BE2C (cell line): ENCODE data around the gene ANKRD28.
"Not testable (repeated sequence)": the region's sequence is repeated elsewhere in the genome, so short reads cannot be mapped to it uniquely, and the experiment has no call there.

Experiments
- DNase-seq: peaks from one replicate; pipeline ENCODE4 v3.0.0-alpha.2; 2020
- H3K27me3 ChIP-seq: fragments of 250-450 bp; sonication (Bioruptor Pico); 2 replicates; pipeline ENCODE4 v1.5.1; 2020; ENCODE audit warnings: mild to moderate bottlenecking
- H3K36me3 ChIP-seq: fragments of 250-450 bp; sonication (Bioruptor Pico); 2 replicates; pipeline ENCODE4 v1.5.1; 2020; ENCODE audit warnings: mild to moderate bottlenecking
- H3K4me1 ChIP-seq: fragments of 250-450 bp; sonication (Bioruptor Pico); 2 replicates; pipeline ENCODE4 v1.5.1; 2020
- H3K4me3 ChIP-seq: 2 replicates; pipeline ENCODE4 v1.5.1; 2011; ENCODE audit warnings: low read depth, low read length
- H3K9me3 ChIP-seq: fragments of 250-450 bp; sonication (Bioruptor Pico); 2 replicates; pipeline ENCODE4 v1.5.1; 2020
- CTCF ChIP-seq: IDR thresholded peaks from 2 replicates; pipeline ENCODE4 v1.5.1; 2012; ENCODE audit warnings: mild to moderate bottlenecking, low read depth, low read length

ANKRD28 gene

GRCh38 chr3:15750143-15750542, 47.6 kb downstream of the ANKRD28 start:
- no peaks in the 10 kb centered on the region for H3K27me3 ChIP-seq
- H3K36me3 ChIP-seq: no peaks in the 10 kb centered on the region
- H3K4me3 ChIP-seq: no peak overlapping the region
- DNase-seq: no peak
- H3K9me3 ChIP-seq: no peaks in the 10 kb centered on the region
- no peak for TF ChIP-seq CTCF
- H3K4me1 ChIP-seq: no peaks in the 10 kb centered on the region

- H3K36me3 ChIP-seq, H3K27me3 ChIP-seq, DNase-seq, H3K4me3 ChIP-seq, H3K4me1 ChIP-seq, H3K9me3 ChIP-seq: not testable (repeated sequence)
These were observed 51.9 kb downstream of the ANKRD28 start for GRCh38 chr3:15745896-15746295.

- Histone ChIP-seq H3K4me3 (no peak overlapping the region), H3K36me3 (no peaks in the 10 kb centered on the region), H3K9me3 (no peaks in the 10 kb centered on the region), H3K27me3 (no peaks in the 10 kb centered on the region), H3K4me1 (no peaks in the 10 kb centered on the region)
- no peak for DNase-seq
- no peak for TF ChIP-seq CTCF
These were observed 53.6 kb downstream of the ANKRD28 start for GRCh38 chr3:15744176-15744575.

GRCh38 chr3:15743587-15744009, 54.2 kb downstream of the ANKRD28 start:
- no peaks in the 10 kb centered on the region for H3K27me3 ChIP-seq
- no peaks in the 10 kb centered on the region for H3K9me3 ChIP-seq
- H3K4me1 ChIP-seq: no peaks in the 10 kb centered on the region
- no peak for DNase-seq
- no peak for TF ChIP-seq CTCF
- no peaks in the 10 kb centered on the region for H3K36me3 ChIP-seq
- no peak overlapping the region for H3K4me3 ChIP-seq

GRCh38 chr3:15742236-15742635, 55.5 kb downstream of the ANKRD28 start:
- not testable (repeated sequence) for H3K4me3 ChIP-seq, H3K9me3 ChIP-seq, H3K27me3 ChIP-seq, DNase-seq, H3K4me1 ChIP-seq, H3K36me3 ChIP-seq

- H3K27me3 ChIP-seq, H3K4me3 ChIP-seq, H3K36me3 ChIP-seq, DNase-seq, H3K9me3 ChIP-seq, H3K4me1 ChIP-seq: not testable (repeated sequence)
These were observed 59.2 kb downstream of the ANKRD28 start for GRCh38 chr3:15738616-15739005.

- H3K36me3 ChIP-seq: no peaks in the 10 kb centered on the region
- TF ChIP-seq CTCF: no peak
- no peaks in the 10 kb centered on the region for H3K4me1 ChIP-seq
These were observed 66.8 kb downstream of the ANKRD28 start for GRCh38 chr3:15731024-15731423.

GRCh38 chr3:15728766-15729165, 69.0 kb downstream of the ANKRD28 start:
- Histone ChIP-seq H3K36me3 (no peaks in the 10 kb centered on the region), H3K9me3 (no peaks in the 10 kb centered on the region), H3K27me3 (no peaks in the 10 kb centered on the region), H3K4me1 (no peaks in the 10 kb centered on the region), H3K4me3 (no peak overlapping the region)
- no peak for TF ChIP-seq CTCF
- no peak for DNase-seq

More at GRCh38 chr3:15731024-15731423, 66.8 kb downstream of the ANKRD28 start:
- H3K27me3 ChIP-seq: no peaks in the 10 kb centered on the region
- H3K4me3 ChIP-seq: no peak overlapping the region
- no peaks in the 10 kb centered on the region for H3K9me3 ChIP-seq
- no peak for DNase-seq
